ENCODE measurements around the gene CAV1. TPM values are rescaled to one million over a fixed set of nuclear protein-coding genes. Genes with fewer than 3 reads are reported as not detected.

Gene CAV1
- total RNA-seq, 4 donors from 2014 or later = 301 to 490 (median 321) TPM

- Histone ChIP-seq H3K9me3 (no peaks in the 10 kb centered on the region), H3K4me3 (replicated peaks in 1 of 3) (peak overlapping the region; percentile 65 to 95 (median 69)), H3K36me3 (no peaks in the 10 kb centered on the region), H3K27me3 (no peaks in the 10 kb centered on the region), H3K4me1 (peaks cover 33 to 49% of the 10 kb centered on the region in 2 donors), H3K27ac (peak overlapping the region; percentile 96 to 99 (median 97))
- peak; percentile 89 to 92 for DNase-seq
- intact Hi-C loops (cut with DNase I) = loop anchor here (5.0 to 10.0 kb wide), 2 partner anchors 171 to 254 kb away; no protein-coding TSS in a partner anchor
- TF ChIP-seq CTCF (IDR thresholded peaks at IDR 0.05) (peak; percentile 42 to 95 (median 87)), POLR2A (IDR thresholded peaks at IDR 0.05) (peak; percentile 60 to 87)
- 1 to 2% methylated on average over 63 of the region's 83 CpGs for WGBS, 2 donors
Observed at GRCh38 chr7:116525913-116526861, 1.4 kb downstream of the CAV1 start.

GRCh38 chr7:116526897-116527296 is 2.1 kb downstream of the CAV1 start:
- DNase-seq = no peak
- no peak for TF ChIP-seq CTCF (IDR thresholded peaks at IDR 0.05)
- TF ChIP-seq POLR2A (IDR thresholded peaks at IDR 0.05) = no peak
- 48 to 54% methylated on average over 5 of the region's 5 CpGs for WGBS, 2 donors
- Histone ChIP-seq H3K9me3 (no peaks in the 10 kb centered on the region), H3K27me3 (no peaks in the 10 kb centered on the region), H3K36me3 (no peaks in the 10 kb centered on the region), H3K27ac (peak overlapping the region; percentile 55 to 97 (median 96)), H3K4me1 (peaks cover 40 to 42% of the 10 kb centered on the region in 2 donors), H3K4me3 (replicated peaks in 1 of 3) (peak overlapping the region; percentile 65 to 95 (median 69))
- intact Hi-C loops (cut with DNase I) = loop anchor here (5.0 to 10.0 kb wide), 2 partner anchors 172 to 255 kb away; no protein-coding TSS in a partner anchor

- 59 to 70% methylated on average over 3 of the region's 3 CpGs for WGBS, 2 donors
- Histone ChIP-seq H3K27ac (peak overlapping the region; percentile 55 to 97 (median 96)), H3K36me3 (no peaks in the 10 kb centered on the region), H3K4me1 (peaks cover 35 to 39% of the 10 kb centered on the region in 2 donors), H3K27me3 (no peaks in the 10 kb centered on the region), H3K4me3 (replicated peaks in 1 of 3) (peak overlapping the region in 2 of 3 donors; percentile 69 to 95), H3K9me3 (no peaks in the 10 kb centered on the region)
- no peak for DNase-seq
- no peak for TF ChIP-seq POLR2A (IDR thresholded peaks at IDR 0.05)
- no peak for TF ChIP-seq CTCF (IDR thresholded peaks at IDR 0.05)
- intact Hi-C loops (cut with DNase I) = loop anchor here (5.0 to 10.0 kb wide), 2 partner anchors 173 to 255 kb away; no protein-coding TSS in a partner anchor
Observed at GRCh38 chr7:116527521-116527920, 2.7 kb downstream of the CAV1 start.

- Histone ChIP-seq H3K36me3 (no peaks in the 10 kb centered on the region), H3K9me3 (no peaks in the 10 kb centered on the region), H3K27me3 (no peaks in the 10 kb centered on the region), H3K27ac (peak overlapping the region; percentile 55 to 97 (median 96)), H3K4me3 (replicated peaks in 1 of 3) (peak overlapping the region in 2 of 3 donors; percentile 69 to 95), H3K4me1 (peaks cover 33 to 36% of the 10 kb centered on the region in 2 donors)
- DNase-seq = peak; percentile 26 to 41
- TF ChIP-seq POLR2A (IDR thresholded peaks at IDR 0.05) (no peak), CTCF (IDR thresholded peaks at IDR 0.05) (no peak)
- intact Hi-C loops (cut with DNase I) = loop anchor here (5.0 to 10.0 kb wide), 2 partner anchors 173 to 256 kb away; no protein-coding TSS in a partner anchor
- WGBS, 2 donors = 59 to 60% methylated on average over 3 of the region's 3 CpGs
Observed at GRCh38 chr7:116528008-116528789, 3.4 kb downstream of the CAV1 start.

Data from thyroid gland (tissue), 4 donors.